GM21423 (cell line): ENCODE measurements around the gene MAPT.

Experiments
- ATAC-seq: cut with Tn5 transposase; IDR thresholded peaks from one replicate; pipeline ENCODE4 v1.9.1; 2021; ENCODE audit warnings: mild to moderate bottlenecking, moderate library complexity; ENCODE audit not compliant: unreplicated experiment

The MAPT gene

GRCh38 chr17:45969726-45970125 is 75.4 kb downstream of the MAPT start:
- no peak for ATAC-seq

GRCh38 chr17:45970659-45971058 is 76.3 kb downstream of the MAPT start:
- ATAC-seq: no peak

- no peak for ATAC-seq
Measured at GRCh38 chr17:45971698-45972141, 77.4 kb downstream of the MAPT start.

- no peak for ATAC-seq
Measured at GRCh38 chr17:45972531-45972930, 78.2 kb downstream of the MAPT start.

- no peak for ATAC-seq
Measured at GRCh38 chr17:45973099-45973780, 78.9 kb downstream of the MAPT start.

GRCh38 chr17:45973946-45974859 is 79.8 kb downstream of the MAPT start:
- ATAC-seq: no peak

- ATAC-seq: no peak
Measured at GRCh38 chr17:45974916-45975630, 80.7 kb downstream of the MAPT start.

GRCh38 chr17:45975640-45976295 is 81.4 kb downstream of the MAPT start:
- no peak for ATAC-seq

- no peak for ATAC-seq
Measured at GRCh38 chr17:45976391-45976754, 82.0 kb downstream of the MAPT start.

GRCh38 chr17:45976755-45977505 is 82.6 kb downstream of the MAPT start:
- ATAC-seq: no peak

GRCh38 chr17:45977506-45977824 is 83.1 kb downstream of the MAPT start:
- ATAC-seq: no peak

GRCh38 chr17:45977976-45978626 is 83.7 kb downstream of the MAPT start:
- no peak for ATAC-seq

- no peak for ATAC-seq
Measured at GRCh38 chr17:45979137-45979536, 84.8 kb downstream of the MAPT start.

- no peak for ATAC-seq
Measured at GRCh38 chr17:45980855-45981254, 86.5 kb downstream of the MAPT start.

- ATAC-seq: no peak
Measured at GRCh38 chr17:45981306-45981705, 87.0 kb downstream of the MAPT start.

- ATAC-seq: no peak
Measured at GRCh38 chr17:45982791-45983613, 88.6 kb downstream of the MAPT start.

- no peak for ATAC-seq
Measured at GRCh38 chr17:45983614-45984310, 89.4 kb downstream of the MAPT start.

- ATAC-seq: no peak
Measured at GRCh38 chr17:45984368-45984767, 90.0 kb downstream of the MAPT start.
